GM19023 (cell line): ENCODE measurements around the gene BBX.
"Not testable (repeated sequence)": the region's sequence is repeated elsewhere in the genome, so short reads cannot be mapped to it uniquely, and the experiment has no call there.

Experiments used
- ATAC-seq: cut with Tn5 transposase; IDR thresholded peaks from one replicate; pipeline ENCODE4 v1.9.1; 2021; ENCODE audit warnings: mild to moderate bottlenecking, moderate library complexity; ENCODE audit not compliant: unreplicated experiment

BBX gene

GRCh38 chr3:107680698-107681097 is 157.9 kb downstream of the BBX start:
- no peak for ATAC-seq

- no peak for ATAC-seq
These were observed 158.6 kb downstream of the BBX start for GRCh38 chr3:107681396-107681795.

- no peak for ATAC-seq
These were observed 159.8 kb downstream of the BBX start for GRCh38 chr3:107682580-107682979.

- no peak for ATAC-seq
These were observed 160.7 kb downstream of the BBX start for GRCh38 chr3:107683447-107683846.

- ATAC-seq = no peak
These were observed 161.7 kb downstream of the BBX start for GRCh38 chr3:107684431-107684925.

GRCh38 chr3:107685383-107685782 is 162.6 kb downstream of the BBX start:
- ATAC-seq = no peak

- ATAC-seq = no peak
These were observed 164.4 kb downstream of the BBX start for GRCh38 chr3:107687056-107687581.

- ATAC-seq = no peak
These were observed 166.6 kb downstream of the BBX start for GRCh38 chr3:107689355-107689754.

- no peak for ATAC-seq
These were observed 167.9 kb downstream of the BBX start for GRCh38 chr3:107690522-107691138.

GRCh38 chr3:107691984-107692383 is 169.2 kb downstream of the BBX start:
- ATAC-seq = not testable (repeated sequence)

- ATAC-seq = not testable (repeated sequence)
These were observed 174.6 kb downstream of the BBX start for GRCh38 chr3:107697348-107697747.

GRCh38 chr3:107697855-107698254 is 175.1 kb downstream of the BBX start:
- not testable (repeated sequence) for ATAC-seq

GRCh38 chr3:107699682-107700081 is 176.9 kb downstream of the BBX start:
- no peak for ATAC-seq

GRCh38 chr3:107701299-107701698 is 178.5 kb downstream of the BBX start:
- no peak for ATAC-seq

GRCh38 chr3:107704477-107704876 is 181.7 kb downstream of the BBX start:
- ATAC-seq = no peak

GRCh38 chr3:107705046-107705445 is 182.3 kb downstream of the BBX start:
- ATAC-seq = no peak

- ATAC-seq = no peak
These were observed 188.1 kb downstream of the BBX start for GRCh38 chr3:107710851-107711250.

- ATAC-seq = no peak
These were observed 194.0 kb downstream of the BBX start for GRCh38 chr3:107716734-107717133.

- ATAC-seq = no peak
These were observed 195.8 kb downstream of the BBX start for GRCh38 chr3:107718547-107718946.

GRCh38 chr3:107727102-107727501 is 204.3 kb downstream of the BBX start:
- ATAC-seq = no peak

- ATAC-seq = no peak
These were observed 206.9 kb downstream of the BBX start for GRCh38 chr3:107729686-107730085.

GRCh38 chr3:107734317-107734716 is 211.6 kb downstream of the BBX start:
- ATAC-seq = no peak

- ATAC-seq = no peak
These were observed 215.2 kb downstream of the BBX start for GRCh38 chr3:107737914-107738313.
